ENCODE data around the gene FAM156B. TPM values are rescaled to one million over a fixed set of nuclear protein-coding genes. Genes with fewer than 3 reads are reported as not detected.

FAM156B gene
- total RNA-seq = 6.5 and 12.3 TPM in 2 replicates

GRCh38 chrX:52896855-52897709 is at the start of gene FAM156B:
Gene FAM156B (plus strand): TSS chrX:52897330. CDS start chrX:52907226, 9,896 bp downstream.

GRCh38 chrX:52867610-52868348 is 29.4 kb upstream of the FAM156B start, which contains the start of gene XAGE3:
Gene XAGE3 (minus strand): TSS chrX:52868083. CDS start chrX:52867133, 950 bp downstream.

Other genes starting within 250 kb of the FAM156B start
- not detected in 2 replicates for gene SSX7, start 242.4 kb upstream of the FAM156B start, total RNA-seq
- gene SSX2, start 190.2 kb upstream of the FAM156B start, total RNA-seq = not detected in 2 replicates
- gene SSX2B, start 146.1 kb upstream of the FAM156B start, total RNA-seq = not detected in 2 replicates
- gene SPANXN5, start 99.9 kb upstream of the FAM156B start, total RNA-seq = not detected in 2 replicates
- not detected in 2 replicates for gene XAGE5, start 86.0 kb upstream of the FAM156B start, total RNA-seq
- gene XAGE3, start 29.2 kb upstream of the FAM156B start, total RNA-seq = not detected in 2 replicates
- gene FAM156A, start 61.2 kb downstream of the FAM156B start, total RNA-seq = 11.0 and 11.7 TPM in 2 replicates
- 1.7 and 2.6 TPM in 2 replicates for gene GPR173, start 151.5 kb downstream of the FAM156B start, total RNA-seq
- gene TSPYL2, start 185.0 kb downstream of the FAM156B start, total RNA-seq = 14.5 and 15.4 TPM in 2 replicates
- 4.8 and 6.9 TPM in 2 replicates for gene KANTR, start 196.8 kb downstream of the FAM156B start, total RNA-seq

Data from cardiac ventricle fibroblast (primary cell).